GM18870 (cell line): Measurements from ENCODE around the gene ERBB3.
"Not testable (repeated sequence)": the region's sequence is repeated elsewhere in the genome, so short reads cannot be mapped to it uniquely, and the experiment has no call there.

Source experiments
- ATAC-seq: cut with Tn5 transposase; IDR thresholded peaks from one replicate; pipeline ENCODE4 v1.9.1; 2021; ENCODE audit warnings: moderate library complexity; ENCODE audit not compliant: unreplicated experiment

ERBB3 gene

GRCh38 chr12:56110571-56110970, 30.6 kb downstream of the ERBB3 start:
- no peak for ATAC-seq

DNA sequence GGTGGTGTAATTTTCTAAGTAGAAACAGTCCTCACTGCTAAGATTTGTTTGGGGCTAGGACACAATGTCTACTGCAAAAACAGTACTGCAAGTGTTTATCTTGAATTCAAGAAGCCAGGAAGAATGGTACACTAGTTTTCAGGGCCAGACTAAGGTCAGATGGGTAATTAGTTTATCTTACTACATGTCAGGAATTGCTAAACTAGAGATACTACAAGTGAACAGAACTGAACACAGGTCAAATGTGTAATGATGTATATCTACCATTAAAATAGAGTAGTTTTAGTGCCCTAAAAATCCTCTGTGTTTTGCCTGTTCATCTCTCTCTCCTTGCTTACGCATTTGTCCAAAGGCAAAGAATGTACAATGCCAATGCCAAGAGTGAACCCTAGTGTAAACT, 34.1 kb downstream of the ERBB3 start:
- no peak for ATAC-seq

DNA sequence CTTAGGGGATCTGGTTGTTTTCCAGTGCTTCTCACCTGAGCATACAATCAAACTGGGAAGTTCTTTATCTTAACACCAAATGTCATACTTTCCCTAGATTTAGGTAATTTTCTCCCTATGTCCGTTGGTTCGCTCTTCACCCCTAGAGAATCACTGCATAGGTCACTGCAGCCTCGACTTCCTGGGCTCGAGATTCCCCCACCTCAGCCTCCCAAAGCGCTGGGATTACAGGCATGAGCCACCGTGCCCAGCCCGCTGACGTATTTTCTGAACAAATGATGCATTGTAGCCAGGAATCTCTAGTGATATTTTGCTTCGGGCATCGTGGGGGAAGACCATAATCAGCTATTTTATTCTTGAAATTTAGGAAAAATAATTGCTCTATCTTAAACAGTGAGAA, 35.4 kb downstream of the ERBB3 start:
- no peak for ATAC-seq

- ATAC-seq = peak; percentile 28
Observed at GRCh38 chr12:56116267-56117081, 36.5 kb downstream of the ERBB3 start, which contains the start of gene RPL41. RPL41 (plus strand) TSS chr12:56116633.

GRCh38 chr12:56117082-56117706, 37.2 kb downstream of the ERBB3 start:
- ATAC-seq = not testable (repeated sequence)

GRCh38 chr12:56117778-56118687, 38.1 kb downstream of the ERBB3 start, which contains the start of gene ZC3H10:
ZC3H10 (plus strand) TSS chr12:56118266; CDS start chr12:56120563, 2,297 bp downstream.
- peak; percentile 90 for ATAC-seq

DNA sequence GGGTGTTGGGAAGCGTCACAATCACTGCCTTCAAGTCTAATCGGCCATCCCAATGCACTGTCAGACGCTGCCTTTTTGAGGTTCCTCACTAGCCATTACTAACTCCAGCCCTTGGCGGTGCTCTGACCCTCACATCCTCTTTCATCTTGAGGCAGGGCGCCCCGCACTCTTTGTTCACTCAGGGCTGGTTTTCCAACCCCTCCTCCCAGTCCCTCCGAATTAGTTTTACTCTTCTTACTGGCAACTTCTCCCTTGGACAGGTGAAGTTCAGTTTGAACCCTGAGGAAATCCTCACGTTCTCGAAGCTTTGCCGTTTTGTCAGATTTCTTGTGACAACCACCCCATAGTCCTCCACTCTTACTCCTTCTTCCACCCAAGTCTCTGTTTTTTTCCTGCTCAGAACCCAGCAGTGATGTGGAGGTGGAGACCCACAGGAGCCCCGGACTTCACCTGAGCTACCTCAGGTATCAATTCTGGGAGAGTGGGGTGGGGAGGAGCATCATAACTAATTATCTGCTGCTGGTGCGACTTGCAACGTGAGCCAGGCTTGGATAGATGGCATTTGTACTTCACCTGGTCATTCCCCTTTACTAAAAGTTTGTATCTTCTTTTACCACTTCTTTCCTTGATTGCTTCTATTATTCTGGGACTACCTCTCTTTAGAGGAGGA, 38.9 kb downstream of the ERBB3 start:
- no peak for ATAC-seq

DNA sequence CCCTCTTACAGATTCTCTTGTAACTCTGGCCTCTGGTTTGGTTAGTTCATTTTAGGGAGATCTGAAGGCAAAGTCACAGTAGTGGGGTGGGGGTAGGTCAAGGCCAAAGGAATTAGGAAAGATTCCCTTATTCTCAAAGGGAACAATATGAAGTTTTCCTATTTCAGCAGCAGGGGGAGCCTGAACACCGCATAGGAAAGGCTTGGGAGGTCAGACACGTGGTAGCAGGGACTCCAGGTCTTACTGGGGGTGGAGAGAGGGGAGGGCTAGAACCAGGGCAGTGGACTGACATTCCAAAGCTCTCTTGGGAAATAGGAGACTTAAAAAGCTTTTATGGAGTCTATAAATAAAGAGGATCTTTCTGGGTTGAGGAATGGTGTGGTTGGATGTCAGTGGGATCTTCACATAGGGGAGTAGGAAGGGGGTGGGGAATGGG, 39.4 kb downstream of the ERBB3 start:
- no peak for ATAC-seq

DNA sequence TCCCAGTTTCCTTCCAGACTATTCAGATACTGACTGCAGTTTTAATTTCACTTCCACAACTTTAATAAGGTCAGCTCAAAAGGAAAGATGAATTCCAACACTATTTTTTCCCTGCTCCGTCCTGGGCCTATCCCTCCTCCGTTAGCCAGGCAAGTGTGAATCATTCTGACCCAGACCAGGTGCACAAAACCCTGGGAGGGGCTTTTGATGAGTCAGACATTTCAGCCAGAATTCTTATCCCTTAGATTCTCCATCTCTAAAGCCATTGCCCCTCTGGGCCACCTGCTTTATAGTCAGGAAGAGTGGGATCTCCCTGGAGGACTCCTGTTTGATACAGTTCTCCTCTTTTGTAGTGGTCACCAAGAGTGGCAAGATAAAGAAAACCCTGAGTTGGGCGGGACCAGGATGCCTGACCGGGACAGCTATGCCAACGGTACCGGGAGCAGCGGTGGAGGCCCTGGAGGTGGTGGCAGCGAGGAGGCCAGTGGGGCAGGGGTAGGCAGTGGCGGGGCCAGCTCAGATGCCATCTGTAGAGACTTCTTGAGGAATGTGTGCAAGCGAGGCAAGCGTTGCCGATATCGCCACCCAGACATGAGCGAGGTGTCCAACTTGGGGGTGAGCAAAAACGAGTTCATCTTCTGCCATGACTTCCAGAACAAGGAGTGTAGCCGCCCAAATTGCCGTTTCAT, 40.3 kb downstream of the ERBB3 start:
- no peak for ATAC-seq

GRCh38 chr12:56121204-56121870, 41.4 kb downstream of the ERBB3 start:
- no peak for ATAC-seq

- ATAC-seq = no peak
Observed at GRCh38 chr12:56122637-56123036, 42.7 kb downstream of the ERBB3 start.

DNA sequence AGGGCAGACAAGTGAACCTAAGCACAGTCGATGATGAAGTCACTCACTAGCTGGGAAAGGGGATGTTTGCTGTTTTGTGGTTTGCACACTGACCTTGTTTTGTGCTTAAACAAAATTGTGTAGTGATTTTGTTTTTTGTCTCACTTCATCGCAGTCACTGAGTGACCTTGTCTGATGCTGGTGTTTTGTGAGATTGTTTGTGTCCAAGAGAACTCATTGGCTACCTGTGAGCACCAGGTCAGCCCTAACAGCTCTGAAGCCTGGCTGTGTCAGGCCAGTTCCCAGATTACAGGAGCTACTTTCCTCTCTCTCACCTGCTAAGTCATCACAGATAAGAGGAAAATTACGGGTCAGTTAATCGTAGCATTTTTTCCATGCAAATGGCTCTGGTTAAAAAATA, 44.2 kb downstream of the ERBB3 start:
- ATAC-seq = no peak

GRCh38 chr12:56126732-56127239, 46.8 kb downstream of the ERBB3 start:
- ATAC-seq = no peak

DNA sequence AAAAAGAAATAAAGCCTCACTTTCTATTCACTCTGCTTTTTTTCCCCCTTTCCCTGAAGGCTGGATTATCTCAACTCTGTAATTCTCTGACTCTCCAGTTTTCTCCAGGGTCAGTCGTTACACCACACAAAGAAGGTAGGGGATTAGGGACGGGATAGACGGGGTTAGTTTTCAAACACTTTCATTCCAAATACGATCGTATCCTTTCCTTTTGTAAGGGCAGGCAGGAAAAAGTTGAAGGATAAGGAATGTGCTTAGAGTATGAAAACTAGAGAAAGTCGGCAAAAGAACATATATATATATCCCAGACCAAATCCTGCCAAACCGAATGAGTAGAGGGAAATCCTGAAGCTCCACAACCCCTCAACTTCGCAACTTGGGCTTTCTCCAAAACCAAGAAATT, 47.5 kb downstream of the ERBB3 start:
- no peak for ATAC-seq

- peak; percentile 85 for ATAC-seq
Observed at GRCh38 chr12:56127888-56128669, 48.1 kb downstream of the ERBB3 start, which contains the start of gene ESYT1. ESYT1 (plus strand) TSS chr12:56128267; CDS start chr12:56128320, 53 bp downstream.

DNA sequence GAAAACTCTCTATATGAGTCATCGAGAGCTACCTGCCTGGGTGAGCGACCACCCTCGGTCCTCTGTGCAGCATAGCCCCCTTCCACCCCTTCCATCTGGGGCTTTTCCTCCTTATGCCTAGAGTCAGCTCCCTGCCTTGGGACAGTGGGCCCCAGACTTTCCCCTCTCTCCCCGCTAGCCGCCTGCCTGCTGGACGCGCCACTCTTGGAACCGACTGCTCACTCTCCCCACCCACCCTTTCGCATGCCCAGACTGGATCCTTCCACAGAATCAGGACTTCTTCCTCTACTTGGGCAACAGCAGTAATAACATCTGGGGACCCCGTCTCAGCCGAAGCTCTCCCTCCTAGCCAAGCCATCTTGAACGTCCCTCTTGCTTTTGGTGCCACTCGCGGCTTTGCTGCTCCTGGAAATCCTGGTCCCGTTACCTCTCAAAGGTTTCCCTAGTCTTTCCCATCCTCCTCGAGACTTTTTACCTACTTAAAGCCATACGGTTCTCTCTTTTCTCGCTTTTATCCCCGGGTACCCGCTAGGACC, 48.8 kb downstream of the ERBB3 start:
- no peak for ATAC-seq

GRCh38 chr12:56129206-56129941, 49.4 kb downstream of the ERBB3 start:
- ATAC-seq = no peak
